ENCODE results near the gene TCF4.

DNA sequence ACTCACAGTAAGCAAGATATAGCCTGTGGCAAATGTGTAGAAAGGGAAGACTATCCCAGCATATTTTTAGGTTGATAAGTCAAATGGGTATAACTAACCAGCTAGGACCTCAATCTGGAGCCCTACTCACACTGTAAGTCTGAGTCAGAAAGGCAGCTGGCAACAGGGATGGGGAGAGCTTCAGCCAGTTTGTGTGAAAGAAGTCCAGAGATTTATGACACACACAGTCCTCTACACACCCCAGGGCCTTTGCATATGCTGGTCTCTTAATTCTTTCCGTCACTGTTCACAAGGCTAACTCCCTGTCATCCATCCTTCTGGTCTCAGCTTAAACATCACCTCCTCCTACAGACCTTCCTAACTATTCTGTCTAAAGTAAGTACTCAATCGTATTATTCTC lies 5.9 kb upstream of the TCF4 start:
- TF ChIP-seq, protein P1, sequence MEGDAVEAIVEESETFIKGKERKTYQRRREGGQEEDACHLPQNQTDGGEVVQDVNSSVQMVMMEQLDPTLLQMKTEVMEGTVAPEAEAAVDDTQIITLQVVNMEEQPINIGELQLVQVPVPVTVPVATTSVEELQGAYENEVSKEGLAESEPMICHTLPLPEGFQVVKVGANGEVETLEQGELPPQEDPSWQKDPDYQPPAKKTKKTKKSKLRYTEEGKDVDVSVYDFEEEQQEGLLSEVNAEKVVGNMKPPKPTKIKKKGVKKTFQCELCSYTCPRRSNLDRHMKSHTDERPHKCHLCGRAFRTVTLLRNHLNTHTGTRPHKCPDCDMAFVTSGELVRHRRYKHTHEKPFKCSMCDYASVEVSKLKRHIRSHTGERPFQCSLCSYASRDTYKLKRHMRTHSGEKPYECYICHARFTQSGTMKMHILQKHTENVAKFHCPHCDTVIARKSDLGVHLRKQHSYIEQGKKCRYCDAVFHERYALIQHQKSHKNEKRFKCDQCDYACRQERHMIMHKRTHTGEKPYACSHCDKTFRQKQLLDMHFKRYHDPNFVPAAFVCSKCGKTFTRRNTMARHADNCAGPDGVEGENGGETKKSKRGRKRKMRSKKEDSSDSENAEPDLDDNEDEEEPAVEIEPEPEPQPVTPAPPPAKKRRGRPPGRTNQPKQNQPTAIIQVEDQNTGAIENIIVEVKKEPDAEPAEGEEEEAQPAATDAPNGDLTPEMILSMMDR (IDR thresholded peaks at IDR 0.05; ENCODE audit: low read length) = no peak
- no peak for TF ChIP-seq EZH2phosphoT487 (IDR thresholded peaks at IDR 0.05; ENCODE audit: low read length)
